Ecto neural progenitor cell (in vitro differentiated cells): ENCODE results near the gene NPDC1.

Experiments used
- DNase-seq: peaks from one replicate; pipeline ENCODE4 v3.0.0-alpha.2; 2018; ENCODE audit warnings: low spot score

Gene NPDC1, protein sequence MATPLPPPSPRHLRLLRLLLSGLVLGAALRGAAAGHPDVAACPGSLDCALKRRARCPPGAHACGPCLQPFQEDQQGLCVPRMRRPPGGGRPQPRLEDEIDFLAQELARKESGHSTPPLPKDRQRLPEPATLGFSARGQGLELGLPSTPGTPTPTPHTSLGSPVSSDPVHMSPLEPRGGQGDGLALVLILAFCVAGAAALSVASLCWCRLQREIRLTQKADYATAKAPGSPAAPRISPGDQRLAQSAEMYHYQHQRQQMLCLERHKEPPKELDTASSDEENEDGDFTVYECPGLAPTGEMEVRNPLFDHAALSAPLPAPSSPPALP

GRCh38 chr9:137046088-137046787 is at the start of gene NPDC1:
TSS of gene NPDC1 (minus strand) at chr9:137046177. CDS start at chr9:137045989, 188 bp downstream.
- peak; percentile 93 for DNase-seq

DNA sequence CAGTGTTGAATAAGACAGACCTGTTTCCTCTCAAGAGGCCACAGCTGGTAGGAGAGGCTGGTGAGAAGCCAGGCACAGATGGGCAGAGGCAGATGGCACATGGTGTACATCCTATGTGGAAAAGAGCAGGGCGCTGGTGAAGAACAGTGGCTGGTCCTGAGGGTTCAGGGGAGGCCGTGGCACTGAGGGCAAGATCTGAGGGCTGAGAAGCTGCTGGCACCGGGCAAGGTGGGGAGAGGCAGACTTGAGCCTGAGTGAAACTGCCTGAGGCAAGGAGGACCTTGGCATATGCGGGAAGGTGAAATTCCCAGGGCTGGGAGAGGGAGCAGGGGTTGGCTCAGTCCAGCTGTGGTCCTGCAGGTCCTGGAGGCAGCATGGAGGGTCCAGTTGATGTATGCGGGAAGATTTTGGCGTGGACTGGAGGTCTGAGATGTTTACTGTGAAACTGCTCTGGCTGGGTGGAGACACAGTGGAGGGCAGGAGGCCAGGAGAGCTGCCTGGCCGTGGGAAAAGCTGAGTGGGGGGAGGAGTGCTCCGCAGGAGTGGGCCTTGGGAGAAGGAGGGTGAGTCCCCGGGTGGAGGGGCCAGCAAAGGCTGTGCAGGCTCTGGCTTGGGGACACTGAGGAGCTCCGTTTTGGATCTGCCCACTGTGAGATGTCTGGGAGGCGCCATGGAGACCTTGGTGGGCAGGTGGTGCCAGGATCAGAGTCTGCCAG is 43.4 kb upstream of the NPDC1 start:
- no peak for DNase-seq

GRCh38 chr9:137088121-137088520 is 42.1 kb upstream of the NPDC1 start:
- DNase-seq, result no peak

- DNase-seq, result no peak
These were observed 41.5 kb upstream of the NPDC1 start for GRCh38 chr9:137087409-137087925.

DNA sequence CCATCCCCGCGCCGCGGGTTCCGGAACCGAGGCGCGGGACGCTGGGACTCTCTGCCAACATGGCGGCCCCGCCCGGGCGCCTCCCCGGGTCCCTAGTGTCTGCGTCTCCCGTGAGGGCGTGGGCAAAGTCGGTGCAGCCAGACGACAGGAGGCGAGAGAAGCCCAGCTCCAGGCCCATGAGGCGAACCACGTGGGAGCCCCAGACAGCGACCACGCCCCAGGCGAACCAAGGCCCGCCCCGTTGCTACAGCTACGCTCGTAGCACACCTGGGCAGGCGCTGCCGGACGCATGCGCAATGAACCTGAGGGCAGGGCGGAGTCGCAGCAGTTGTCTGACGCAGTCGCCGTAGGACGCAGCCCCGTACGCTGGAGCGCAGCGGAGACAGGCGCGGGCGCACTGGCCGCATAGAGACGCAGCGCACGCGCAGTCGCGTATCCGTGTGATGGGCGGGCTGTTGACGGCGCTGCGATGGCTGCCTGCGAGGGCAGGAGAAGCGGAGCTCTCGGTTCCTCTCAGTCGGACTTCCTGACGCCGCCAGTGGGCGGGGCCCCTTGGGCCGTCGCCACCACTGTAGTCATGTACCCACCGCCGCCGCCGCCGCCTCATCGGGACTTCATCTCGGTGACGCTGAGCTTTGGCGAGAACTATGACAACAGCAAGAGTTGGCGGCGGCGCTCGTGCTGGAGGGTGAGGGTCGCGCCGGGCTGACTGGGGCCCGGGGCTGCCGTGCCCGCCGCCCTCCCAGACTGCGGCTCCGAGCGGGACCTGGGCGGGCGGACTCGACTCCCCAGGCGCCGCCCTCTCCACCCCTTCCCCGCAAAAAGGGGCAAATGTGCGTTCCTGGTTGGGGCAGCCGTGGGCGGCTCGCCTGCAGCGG is 40.8 kb upstream of the NPDC1 start, which contains the start of gene MAN1B1:
MAN1B1 (plus strand) TSS at position 455 of the 878 bp plus-strand sequence; CDS start at position 470, 15 bp downstream.
- peak; percentile 98 for DNase-seq

GRCh38 chr9:137085920-137086530 is 40.0 kb upstream of the NPDC1 start:
- DNase-seq, result no peak

- no peak for DNase-seq
These were observed 38.5 kb upstream of the NPDC1 start for GRCh38 chr9:137084526-137084925.

GRCh38 chr9:137083394-137084004 is 37.5 kb upstream of the NPDC1 start:
- DNase-seq, result peak; percentile 78

- DNase-seq, result no peak
These were observed 36.9 kb upstream of the NPDC1 start for GRCh38 chr9:137082925-137083290.

DNA sequence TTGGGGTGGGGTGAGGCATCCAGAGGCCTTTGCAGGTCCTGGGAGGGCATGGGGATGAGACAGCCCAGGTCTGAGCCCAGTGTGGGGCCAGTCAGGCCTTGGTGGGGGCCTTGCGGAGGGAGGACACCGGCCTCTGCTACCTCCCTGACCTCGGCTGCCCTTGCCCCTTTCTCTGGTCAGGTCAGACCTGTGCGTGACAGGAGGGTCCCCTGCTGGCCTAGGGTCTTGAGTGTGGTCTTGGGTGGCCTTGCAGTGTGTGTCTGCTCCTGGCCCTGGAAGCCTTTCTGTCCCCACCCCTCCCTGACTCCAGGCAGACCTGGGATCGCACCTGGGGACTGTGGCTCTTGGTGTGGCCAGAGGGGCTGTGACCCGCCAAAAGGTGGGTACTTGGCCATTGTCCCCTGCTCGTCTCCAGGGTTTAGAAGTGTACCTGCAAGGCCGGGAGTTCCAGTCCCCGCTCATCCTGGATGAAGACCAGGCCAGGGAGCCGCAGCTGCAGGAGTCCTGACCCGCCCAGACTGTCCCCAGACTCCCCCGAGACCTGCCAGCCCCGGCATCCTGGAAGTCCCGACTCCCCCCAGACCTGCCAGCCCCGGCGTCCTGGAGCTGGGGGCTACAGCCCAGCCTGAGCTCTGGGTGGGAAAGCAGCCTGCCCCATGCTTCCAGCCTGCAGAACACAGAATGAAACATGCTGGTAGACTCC is 36.4 kb upstream of the NPDC1 start:
- no peak for DNase-seq

DNA sequence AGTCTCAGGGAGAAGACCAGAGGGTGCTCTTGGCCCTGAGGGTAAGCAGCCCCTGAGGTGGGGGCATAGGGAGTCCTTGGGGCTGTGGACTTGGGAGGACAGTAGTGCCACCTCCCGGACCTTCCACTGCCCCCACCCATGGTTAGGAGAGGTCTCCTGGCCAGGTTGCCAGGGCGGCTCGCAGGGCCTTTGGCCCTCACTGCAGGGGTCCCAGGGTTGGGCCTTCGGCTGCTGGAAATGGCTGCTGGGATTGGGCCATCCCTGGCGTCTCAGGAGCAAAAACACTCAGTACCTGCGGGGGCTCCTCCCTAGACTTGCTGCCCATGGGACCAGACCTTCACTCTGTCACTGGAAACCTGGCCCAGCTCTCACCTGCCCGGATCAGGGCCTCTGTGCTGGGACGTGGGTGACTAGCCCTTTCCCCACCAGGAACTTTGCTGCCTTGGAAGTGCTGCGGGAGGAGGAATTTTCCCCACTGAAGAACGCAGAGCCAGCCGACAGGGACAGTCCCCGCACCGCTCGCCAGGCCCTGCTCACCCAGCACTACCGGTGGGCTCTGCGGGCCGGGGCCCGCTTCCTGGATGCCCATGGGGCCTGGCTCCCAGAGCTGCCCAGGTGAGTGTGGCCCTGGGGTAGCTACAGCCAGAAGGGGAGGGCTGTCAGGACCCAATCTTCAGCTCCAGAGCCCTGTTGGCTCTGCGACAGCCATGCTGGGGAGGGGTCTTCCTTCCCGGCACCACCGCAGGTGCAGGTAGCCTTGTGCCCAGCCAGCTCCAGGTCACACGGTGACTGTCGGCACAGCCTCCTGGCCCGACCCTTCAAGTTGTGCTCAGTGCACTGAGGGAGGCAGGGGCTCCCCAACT is 34.5 kb upstream of the NPDC1 start:
- DNase-seq, result no peak

- no peak for DNase-seq
These were observed 33.4 kb upstream of the NPDC1 start for GRCh38 chr9:137079401-137079787.

GRCh38 chr9:137078701-137079400 is 32.9 kb upstream of the NPDC1 start:
- DNase-seq, result peak; percentile 69

DNA sequence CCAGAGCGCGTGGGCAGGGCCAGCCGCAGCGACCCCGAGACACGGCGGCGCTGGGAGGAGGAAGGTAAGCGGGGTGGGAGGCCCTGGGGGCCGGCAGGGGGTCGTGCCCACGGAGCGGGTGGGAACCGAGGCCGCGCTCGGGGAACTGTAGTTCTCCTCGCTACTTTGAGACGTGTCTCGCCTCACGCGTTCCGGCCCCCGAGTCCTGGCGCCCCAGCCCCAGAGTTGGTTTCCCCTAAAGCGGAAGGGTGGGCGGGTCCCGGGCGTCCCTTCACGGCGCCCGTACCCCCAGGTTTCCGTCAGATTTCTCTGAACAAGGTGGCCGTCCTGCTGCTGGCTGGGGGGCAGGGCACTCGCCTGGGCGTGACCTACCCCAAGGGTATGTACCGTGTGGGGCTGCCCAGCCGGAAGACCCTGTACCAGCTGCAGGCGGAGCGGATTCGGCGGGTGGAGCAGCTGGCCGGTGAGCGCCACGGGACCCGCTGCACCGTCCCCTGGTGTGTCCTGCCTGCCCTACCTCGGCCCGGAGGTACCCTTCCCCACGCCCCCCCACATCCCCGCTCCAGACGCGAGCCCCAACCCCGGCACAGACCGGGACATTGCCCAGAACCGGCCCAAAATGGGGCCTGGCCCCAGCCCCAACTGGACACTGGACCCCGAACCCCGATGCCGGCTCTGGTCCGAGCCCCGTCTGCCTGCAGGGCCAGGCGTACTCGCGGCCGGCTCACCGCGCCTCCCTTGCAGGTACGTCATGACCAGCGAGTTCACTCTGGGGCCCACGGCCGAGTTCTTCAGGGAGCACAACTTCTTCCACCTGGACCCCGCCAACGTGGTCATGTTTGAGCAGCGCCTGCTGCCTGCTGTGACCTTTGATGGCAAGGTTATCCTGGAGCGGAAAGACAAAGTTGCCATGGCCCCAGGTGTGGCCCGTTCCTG is 32.0 kb upstream of the NPDC1 start:
- DNase-seq, result peak; percentile 57

GRCh38 chr9:137077010-137077747 is 31.2 kb upstream of the NPDC1 start, which contains the start of gene UAP1L1:
TSS of gene UAP1L1 (plus strand) at chr9:137077517. CDS start at chr9:137077533, 16 bp downstream.
- peak; percentile 59 for DNase-seq

DNA sequence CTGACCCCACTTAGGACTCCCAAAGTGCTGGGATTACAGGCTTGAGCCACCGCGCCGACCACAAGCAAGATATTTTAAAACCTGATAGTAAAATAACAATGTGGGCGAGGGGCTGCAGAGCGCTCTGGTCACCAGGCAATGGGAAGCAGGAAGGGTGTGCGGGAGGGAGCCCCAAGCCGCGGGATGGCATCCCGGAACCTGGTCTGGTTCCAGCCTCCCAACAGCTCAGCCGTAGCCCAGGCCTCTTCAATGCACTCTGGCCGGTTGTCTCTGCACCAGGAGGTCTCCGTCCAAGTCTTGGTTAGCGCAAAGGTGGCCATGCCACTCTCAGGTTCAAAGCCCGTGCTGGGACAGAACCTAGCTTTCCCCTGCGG is 30.6 kb upstream of the NPDC1 start:
- DNase-seq, result no peak
